ENCODE measurements around the gene ANKS4B.
"Not testable (repeated sequence)": the region's sequence is repeated elsewhere in the genome, so short reads cannot be mapped to it uniquely, and the experiment has no call there.

The ANKS4B gene, protein sequence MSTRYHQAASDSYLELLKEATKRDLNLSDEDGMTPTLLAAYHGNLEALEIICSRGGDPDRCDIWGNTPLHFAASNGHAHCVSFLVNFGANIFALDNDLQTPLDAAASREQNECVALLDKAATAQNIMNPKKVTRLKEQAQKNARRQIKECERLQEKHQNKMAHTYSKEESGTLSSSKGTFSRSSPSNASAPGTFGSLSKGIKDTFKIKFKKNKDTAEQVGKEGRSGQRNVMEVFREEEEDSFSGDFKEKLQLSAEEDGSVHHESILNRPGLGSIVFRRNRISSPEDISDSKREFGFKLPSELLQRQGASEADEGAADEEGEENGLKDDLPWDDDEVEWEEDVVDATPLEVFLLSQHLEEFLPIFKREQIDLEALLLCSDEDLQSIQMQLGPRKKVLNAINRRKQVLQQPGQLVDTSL

DNA sequence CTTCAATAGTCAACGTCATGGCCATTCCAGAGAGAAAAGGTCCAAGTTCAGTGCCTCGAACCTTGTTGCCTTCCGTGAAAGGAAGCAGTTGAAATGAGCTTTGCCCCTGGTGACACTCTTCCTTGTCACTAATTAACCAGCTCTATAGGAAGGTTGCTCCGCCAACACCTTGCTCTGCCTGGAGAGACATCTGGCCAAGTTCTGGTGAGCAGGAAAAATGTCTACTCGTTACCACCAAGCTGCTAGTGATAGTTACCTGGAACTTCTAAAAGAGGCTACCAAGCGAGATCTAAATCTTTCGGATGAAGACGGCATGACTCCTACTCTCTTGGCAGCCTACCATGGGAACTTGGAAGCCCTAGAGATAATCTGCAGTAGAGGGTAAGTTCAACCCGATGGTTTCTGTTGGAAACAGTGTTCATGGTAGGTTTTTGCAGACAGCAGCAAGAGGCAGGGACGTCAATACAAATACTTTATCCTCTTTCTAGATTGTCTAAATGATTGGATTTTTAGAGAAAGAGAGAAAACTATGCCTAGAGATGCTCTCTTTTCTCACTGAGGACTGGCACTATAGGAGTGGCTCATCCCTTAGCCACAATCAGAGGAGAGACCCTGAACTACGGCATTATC is at the start of gene ANKS4B:
Gene ANKS4B, plus strand, starts transcription at position 179 of the 630 bp plus-strand sequence. Its CDS starts 39 bp downstream, at position 218.
- DNase-seq (ENCODE audit: low spot score) = no peak

- DNase-seq (ENCODE audit: low spot score) = no peak
These were observed 49.5 kb upstream of the ANKS4B start for GRCh38 chr16:21183995-21184394.

GRCh38 chr16:21184834-21185233 is 48.7 kb upstream of the ANKS4B start:
- no peak for DNase-seq (ENCODE audit: low spot score)

DNA sequence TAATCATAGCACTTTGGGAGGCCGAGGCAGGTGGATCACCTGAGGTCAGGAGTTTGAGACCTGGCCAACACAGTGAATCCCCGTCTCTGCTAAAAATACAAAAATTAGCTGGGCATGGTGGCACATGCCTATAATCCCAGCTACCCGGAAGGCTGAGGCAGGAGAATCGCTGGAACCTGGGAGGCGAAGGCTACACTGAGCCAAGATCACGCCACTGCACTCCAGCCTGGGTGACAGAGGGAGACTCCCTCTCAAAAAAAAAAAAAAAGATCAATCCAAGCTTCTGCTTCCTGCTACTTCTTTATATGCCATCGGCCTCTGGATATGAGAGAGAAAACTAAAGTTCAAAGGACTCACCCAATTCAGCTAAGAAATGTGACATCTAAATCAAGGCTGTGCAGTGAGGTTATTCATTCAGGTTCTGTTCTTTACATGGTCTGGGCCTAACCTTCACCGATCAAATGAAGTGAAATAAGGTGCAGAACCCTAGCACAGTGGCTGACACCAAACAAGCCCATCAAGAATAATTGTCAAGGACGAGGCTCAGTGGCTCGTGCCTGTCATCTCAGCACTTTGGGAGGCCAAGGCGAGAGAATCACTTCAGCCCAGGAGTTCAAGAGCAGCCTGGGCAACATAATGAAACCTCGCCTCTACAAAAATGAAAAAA is 47.7 kb upstream of the ANKS4B start:
- DNase-seq (ENCODE audit: low spot score) = no peak

DNA sequence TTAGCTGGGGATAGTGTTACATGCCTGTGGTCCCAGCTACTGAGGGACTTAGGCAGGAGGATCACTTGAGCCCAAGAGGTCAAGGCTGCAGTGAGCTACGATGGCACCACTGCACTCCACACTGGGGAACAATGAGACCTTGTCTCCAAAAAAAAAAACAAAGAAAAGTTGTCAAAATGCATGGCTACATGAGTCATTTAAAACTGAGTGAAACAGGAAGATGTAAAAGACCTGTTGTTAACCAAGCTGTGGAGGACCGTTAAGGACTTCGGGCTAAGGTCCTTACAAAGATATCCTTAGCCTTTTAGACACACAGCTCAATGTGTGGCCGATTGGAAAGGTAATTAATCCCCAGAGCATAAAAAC is 47.2 kb upstream of the ANKS4B start:
- DNase-seq (ENCODE audit: low spot score) = no peak

DNA sequence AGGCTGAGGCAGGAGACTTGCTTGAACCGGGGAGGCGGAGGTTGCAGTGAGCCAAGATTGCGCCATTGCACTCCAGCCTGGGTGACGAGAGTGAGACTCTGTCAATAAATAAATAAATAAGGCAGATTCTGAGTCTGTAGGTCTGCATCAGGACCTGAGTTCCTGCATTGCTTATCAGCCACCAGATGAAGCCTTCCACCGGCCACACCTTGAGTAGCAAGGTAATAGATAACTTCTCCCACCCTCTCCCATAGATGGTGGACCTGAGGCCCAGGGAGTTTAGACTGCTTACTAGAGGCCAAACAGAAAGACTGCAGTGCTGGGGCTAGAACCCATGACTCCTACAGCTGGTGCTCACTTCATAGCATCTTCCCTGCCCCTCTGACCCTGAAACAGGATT is 44.2 kb upstream of the ANKS4B start:
- no peak for DNase-seq (ENCODE audit: low spot score)

DNA sequence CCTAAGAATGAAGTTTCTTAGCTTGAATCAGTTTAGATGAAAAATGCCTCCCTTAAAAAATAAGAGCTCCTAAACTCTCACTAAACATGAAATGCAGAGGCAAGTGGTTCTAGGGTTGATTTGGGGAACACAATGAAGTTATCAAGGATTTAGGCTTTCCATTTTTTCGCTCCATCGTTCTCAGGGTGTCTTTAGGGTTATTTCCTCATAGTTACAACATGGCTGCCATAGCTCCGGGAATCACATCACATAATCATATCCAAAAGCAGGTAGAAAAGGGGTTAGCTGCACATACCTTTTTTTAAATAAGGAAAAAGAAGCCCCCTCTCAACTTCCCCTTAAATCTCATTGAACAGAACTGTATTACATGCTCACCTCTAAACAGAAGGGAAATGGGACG is 43.5 kb upstream of the ANKS4B start:
- no peak for DNase-seq (ENCODE audit: low spot score)

DNA sequence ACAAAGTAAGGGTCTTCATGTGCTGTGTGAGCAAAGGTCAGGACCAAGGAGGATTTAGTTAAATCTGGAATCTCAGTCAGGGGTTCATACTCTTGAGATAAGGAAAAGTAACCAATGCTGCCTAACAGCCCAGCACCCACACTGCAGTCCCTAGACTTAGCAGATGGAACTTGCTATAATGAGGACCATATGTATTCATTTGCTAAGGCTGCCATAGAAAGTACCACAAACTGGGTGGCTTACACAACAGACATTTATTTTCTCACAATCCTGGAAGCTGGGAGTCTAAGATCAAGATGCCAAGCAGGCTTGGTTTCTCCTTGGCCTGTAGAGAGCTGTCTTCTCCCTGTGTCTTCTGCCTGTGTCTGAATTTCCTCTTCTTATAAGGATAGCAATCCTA is 42.9 kb upstream of the ANKS4B start:
- DNase-seq (ENCODE audit: low spot score) = no peak

GRCh38 chr16:21192991-21193390 is 40.5 kb upstream of the ANKS4B start:
- no peak for DNase-seq (ENCODE audit: low spot score)

- no peak for DNase-seq (ENCODE audit: low spot score)
These were observed 38.7 kb upstream of the ANKS4B start for GRCh38 chr16:21194771-21195301.

DNA sequence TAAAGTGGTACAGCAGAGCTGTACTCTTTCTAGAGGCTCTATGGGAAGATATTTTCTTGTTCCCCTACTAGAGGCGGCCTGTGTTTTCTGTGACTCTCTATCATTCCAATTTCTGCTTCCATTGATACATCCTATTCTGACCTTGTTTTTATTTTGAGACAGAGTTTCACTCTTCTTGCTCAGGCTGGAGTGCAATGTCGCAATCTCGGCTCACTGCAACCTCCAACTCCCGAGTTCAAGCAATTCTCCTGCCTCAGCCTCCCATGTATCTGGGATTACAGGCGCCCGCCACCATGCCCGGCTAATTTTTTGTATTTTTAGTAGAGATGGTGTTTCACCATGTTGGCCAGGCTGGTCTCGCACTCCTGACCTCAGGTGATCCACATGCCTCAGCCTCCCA is 38.2 kb upstream of the ANKS4B start:
- DNase-seq (ENCODE audit: low spot score) = not testable (repeated sequence)

- no peak for DNase-seq (ENCODE audit: low spot score)
These were observed 36.4 kb upstream of the ANKS4B start for GRCh38 chr16:21197112-21197511.

DNA sequence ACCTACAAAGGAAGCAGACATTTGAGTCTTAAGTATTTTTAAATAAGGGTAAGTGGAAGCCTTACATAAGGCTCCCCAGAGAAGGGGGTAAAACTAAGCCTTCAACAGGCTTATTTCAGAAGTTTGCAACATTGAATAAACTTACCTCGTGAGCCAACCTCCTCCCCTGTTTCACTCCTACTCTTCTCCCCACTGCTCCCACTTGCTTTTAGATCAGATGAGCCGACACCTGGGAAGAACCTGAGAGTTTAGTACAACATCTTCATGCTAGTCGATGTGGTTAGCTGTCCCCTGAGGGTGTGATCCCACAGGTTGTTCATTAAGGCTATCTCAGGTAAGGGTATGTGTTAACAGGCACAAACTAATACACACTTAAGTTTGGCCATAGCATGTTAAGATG is 35.9 kb upstream of the ANKS4B start:
- DNase-seq (ENCODE audit: low spot score) = no peak

DNA sequence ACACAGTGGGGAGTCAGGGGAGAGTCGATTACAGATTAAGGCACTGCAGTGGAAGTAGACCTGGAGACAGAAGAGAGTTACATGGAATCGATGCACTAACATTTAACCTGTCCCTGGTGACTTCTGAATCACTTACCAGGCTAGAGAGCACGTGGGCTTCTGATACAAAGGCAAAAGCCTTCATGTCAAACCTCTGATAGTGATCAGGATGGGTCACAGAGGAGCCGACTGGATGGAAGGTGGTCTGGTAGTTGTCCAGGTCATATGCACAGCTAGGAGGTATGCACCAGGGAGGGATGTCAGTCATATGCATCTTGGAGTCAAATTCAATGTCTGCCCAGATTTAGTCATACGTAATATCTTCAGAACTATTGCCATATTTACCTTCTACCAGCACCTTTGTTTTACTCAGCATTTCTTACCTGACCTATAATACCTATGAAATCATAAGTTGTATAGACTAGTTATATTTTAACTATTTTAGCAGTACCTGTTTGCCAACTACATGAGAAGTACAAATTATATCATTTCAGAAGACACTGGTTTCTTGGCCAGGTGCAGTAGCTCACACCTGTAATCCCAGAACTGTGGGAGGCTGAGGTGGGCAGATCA is 33.8 kb upstream of the ANKS4B start:
- no peak for DNase-seq (ENCODE audit: low spot score)

DNA sequence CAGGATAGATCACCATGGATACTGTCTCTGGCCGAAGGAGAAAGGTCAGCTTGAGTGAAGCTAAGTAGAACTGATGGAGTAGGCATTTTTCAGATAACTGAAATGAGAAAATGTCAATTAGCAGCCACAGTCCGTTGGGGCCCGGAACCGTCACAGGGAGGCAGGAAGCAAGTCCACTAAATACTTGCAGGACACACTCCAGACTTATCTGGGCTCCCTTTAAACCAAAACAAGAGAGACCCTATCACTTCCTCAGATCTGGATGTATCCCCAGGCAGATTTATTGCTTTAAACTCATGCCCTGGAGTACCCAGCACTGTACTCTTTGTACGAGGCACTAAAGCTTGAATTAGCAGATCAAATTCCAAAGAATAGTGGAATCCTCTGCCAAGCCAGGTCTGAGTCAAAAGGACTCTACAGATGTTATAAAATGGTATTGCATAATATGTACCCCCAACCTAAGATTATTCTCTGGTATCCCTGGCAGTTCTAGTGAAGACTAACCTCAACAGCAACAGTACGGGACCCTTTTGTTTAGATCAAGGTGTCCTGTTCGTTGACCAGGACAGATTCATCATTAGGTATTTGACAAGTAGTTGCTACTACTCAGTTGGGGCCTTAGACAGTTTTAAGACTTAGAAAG is 30.2 kb upstream of the ANKS4B start:
- no peak for DNase-seq (ENCODE audit: low spot score)

DNA sequence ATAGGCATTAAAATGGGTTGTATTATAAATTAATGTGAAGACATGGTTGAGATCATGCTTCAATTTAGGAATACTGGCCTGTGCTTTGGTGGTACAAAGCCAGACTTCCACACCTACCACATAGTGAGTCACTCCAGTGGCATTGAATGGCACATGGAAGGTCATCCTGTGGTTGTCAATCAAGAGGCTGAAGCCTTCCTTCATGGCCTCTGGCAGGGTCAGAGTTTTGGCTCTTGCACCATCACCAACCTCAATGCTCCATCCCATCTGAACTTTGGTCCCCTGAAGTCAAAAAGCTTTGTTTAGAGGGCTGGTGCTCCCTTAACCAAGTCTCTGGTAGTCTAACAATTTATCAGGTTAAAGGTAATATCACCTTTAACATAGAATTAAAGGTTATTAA is 28.2 kb upstream of the ANKS4B start:
- DNase-seq (ENCODE audit: low spot score) = no peak

GRCh38 chr16:21206550-21206949 is 26.9 kb upstream of the ANKS4B start:
- no peak for DNase-seq (ENCODE audit: low spot score)

DNA sequence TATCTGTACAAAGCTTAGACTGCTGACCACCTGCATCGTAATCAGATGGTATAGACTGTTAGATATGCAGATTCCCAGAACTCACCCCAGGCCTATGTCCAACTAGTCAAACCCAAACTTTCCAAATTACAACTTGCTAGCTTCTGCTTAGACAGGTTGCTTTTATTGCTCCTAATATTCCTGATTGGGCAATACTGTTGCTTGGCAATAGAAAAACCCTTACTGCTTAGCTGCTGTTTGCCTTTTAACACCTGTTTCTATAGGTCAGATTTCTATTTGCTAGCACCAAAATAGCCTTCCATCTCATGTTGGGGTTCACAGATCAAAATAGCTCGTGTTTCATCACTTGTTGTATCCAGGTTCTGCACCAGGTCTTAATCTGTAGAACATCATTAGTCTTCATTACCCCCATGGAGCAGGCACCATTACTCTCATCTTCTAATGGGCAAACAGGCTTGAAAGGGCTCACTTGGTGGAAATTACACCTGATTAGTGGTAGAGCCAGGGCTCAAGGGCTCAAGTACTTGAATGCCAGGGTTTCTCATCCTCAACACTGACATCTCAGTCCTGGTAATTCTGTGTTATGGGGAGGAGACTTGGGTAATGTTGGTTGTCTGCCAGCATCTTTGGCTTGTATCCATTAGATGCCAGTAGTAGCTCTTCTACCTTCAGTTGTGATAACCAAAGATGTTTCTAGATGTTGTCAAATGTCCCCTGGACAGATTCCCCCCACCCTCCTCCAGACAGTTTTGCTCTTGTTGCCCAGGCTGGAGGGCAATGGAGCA is 24.9 kb upstream of the ANKS4B start:
- DNase-seq (ENCODE audit: low spot score) = no peak

DNA sequence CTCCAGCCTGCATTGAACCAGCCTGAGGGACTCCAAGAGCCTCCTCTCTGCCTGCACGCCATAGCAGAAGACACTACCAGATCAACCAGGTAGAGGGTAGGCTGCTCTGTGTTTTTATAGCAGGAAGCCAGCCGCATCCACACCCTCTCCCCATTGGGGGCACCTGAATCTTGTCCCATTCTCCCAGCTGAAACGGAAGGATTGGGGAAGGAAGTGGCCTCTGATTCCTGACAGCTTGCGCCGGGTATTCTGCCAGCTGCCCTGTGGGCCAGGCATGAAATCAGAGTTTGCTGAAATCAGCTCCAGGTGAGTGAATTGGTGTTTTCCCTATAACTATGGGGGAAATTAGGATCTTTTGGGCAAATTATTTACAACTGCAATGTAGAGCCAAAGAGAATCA is 22.0 kb upstream of the ANKS4B start, which contains the start of gene ZP2:
Gene ZP2, minus strand, starts transcription at position 89 of the 400 bp plus-strand sequence. Its CDS starts 27 bp downstream, at position 62.
- DNase-seq (ENCODE audit: low spot score) = no peak

DNA sequence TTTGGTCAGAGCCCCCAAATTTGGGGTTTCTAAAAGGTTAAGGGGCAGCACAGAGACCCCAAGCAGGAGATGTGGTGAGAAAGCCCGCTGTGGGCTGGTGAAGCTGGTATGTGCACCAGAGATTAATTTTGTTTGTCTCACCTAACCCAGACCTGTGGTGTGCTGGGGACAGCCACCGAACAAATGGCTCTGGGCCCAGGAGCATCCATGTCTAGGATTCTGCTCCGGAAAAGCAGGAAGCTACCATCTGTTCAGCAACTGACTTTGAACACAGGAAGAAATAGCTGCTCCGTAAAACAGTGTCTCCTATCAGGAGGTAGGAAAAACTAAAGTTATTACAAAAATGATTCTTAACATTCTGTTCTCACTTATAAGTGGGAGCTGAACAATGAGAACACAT is 19.4 kb upstream of the ANKS4B start:
- DNase-seq (ENCODE audit: low spot score) = no peak

DNA sequence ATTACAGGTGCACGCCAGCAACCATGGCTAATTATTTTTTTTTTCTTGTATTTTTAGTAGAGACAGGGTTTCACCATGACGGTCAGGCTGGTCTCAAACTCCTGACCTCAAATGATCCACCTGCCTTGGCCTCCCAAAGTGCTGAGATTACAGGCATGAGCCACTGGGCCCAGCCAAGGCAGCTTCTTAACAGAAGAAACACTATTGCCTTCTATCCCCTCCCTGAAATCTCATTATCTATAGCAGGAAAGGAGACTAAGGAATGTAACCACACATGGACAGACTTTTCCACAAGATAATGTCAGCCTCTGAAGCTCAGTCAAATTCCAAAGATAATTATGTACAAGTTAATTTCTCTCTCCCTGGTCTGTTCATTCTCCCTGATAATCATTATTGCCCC is 16.4 kb upstream of the ANKS4B start:
- no peak for DNase-seq (ENCODE audit: low spot score)

All from left forelimb (tissue), 1 donor.